ENCODE measurements around the gene APOA5.

APOA5 gene

GRCh38 chr11:116796548-116796947, 4.9 kb upstream of the APOA5 start:
- DNase-seq: no peak

- DNase-seq: no peak
These were observed 3.2 kb upstream of the APOA5 start for GRCh38 chr11:116794851-116795250.

- DNase-seq: peak; percentile 44 to 65
These were observed 2.1 kb upstream of the APOA5 start for GRCh38 chr11:116793772-116794097.

DNA sequence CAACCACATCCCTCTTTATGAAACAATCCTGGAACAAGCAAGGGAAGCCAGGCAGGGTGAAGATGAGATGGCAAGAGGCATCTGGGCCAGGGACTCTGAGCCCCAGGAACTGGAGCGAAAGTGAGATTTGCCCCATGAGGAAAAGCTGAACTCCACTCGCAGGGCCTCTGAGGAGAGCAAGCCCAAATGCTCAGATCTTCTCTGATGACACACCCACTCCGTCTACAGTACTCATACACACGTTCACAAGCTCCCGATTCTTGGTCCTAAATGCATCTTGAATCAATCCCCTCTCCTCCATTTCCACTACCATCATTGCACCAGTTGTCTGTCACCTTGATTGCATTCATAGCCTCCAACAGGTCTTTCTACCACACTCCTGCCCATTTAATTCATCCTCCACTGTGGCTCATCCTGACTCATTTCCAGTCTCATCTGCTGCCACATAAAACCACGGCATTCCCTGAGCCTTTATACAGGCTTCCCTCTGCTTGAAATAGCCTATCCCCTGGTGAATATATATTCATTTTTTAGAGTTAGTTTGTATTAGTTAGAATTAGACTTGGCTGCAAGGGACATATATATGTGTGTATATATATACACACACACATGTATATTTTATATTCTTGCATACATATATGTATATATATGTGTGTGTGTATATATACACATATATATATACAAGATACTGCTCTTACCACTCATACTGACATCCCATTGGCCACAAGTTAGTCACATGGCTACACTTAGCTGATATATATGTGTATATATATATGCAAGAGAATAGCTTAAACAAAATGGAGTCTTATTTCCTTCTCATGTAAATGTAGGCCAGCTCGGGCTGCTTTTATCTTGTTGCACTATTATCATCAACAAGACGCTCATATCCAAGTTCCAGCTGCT, 1.4 kb upstream of the APOA5 start:
- DNase-seq: peak; percentile 44 to 58

- DNase-seq: no peak
These were observed 627 bp upstream of the APOA5 start for GRCh38 chr11:116792144-116792868.

- peak; percentile 55 to 78 for DNase-seq
These were observed 472 bp downstream of the APOA5 start for GRCh38 chr11:116791002-116791812.

DNA sequence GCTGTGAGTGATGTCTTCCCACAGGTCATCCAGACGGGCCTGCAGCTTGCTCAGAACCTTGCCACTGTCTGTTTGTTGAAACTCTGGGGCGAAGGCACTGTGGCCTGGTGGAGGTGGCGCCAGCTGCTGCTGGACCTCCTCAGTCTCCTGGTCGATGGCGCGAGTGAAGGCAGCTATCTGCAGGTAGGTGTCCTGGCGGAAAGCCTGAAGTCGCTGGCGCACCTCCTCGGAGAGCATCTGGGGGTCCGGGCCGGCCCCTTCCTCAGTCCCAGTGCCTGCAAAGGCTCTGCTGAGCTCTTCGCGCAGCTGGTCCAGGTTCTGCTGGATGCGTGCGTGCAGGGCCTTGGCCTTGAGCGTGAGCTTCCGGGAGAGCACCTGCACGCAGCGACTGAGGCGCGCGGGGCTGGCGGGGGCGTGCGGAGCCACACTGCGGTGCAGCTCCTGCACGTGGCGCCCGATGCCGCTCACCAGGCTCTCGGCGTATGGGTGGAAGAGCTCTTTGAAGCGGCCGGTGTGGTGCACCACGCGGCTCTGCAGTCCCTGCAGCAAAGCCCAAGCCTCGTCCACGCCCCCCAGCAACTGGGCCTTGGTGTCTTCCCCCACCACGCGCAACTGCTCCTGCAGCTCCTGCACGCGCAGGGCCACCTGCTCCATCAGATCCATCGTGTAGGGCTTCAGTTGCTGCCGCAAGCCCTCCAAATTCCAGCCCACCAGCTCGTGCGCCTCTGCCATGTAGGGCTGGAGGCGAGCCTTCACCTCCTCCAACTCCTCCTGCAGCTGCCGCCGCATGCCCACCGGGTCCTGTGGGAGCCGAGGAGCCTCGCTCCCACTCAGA, 1.3 kb downstream of the APOA5 start:
- DNase-seq: no peak

GRCh38 chr11:116788975-116789374, 2.7 kb downstream of the APOA5 start:
- no peak for DNase-seq

DNA sequence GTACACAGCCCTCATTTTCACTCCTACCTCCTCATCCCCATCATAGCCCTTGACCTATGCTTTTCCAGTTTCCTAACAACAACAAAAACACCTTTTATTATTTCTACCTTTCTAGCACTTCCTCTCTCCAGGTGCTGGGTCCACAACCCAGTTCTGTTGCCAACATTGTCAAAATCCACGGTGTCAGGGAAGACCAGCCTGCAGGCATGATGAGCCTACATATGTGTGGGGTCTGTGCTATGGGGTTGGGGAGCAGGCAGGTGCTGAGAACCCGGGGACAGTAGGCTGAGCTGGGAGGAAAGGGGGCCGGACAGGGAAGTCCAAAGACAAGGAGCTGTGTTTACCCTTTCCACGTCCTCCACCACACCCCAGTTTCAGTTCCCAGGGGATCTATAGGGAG, 3.1 kb downstream of the APOA5 start:
- no peak for DNase-seq

- peak; percentile 74 to 81 for DNase-seq
These were observed 3.7 kb downstream of the APOA5 start, which contains the start of gene ZPR1 for GRCh38 chr11:116787786-116788486. Gene ZPR1 (minus strand): TSS chr11:116788023. CDS start chr11:116787990, 33 bp downstream.

- no peak for DNase-seq
These were observed 4.3 kb downstream of the APOA5 start for GRCh38 chr11:116787436-116787785.

GRCh38 chr11:116786966-116787365, 4.7 kb downstream of the APOA5 start:
- no peak for DNase-seq

- DNase-seq: no peak
These were observed 5.4 kb downstream of the APOA5 start for GRCh38 chr11:116786326-116786725.

DNA sequence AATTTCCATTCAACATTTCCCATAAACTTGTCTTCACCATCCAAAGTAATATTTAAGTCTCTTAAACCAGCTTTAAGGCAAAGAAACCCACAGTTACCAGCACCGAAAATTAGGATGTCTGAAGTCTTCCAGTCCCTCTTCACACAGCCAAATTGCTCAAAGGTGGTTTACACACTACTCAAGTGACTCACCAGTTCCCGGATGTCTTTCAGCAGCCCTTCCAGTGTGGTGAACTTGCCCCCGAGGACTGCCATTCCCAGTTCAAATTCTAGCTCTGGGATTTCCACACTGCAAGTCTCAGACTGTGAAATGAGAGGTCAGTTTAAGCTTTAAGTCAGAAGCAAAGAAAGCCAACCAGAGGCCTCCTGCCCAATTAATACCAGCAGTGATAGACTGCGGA, 9.0 kb downstream of the APOA5 start:
- DNase-seq: no peak

- no peak for DNase-seq
These were observed 13.1 kb downstream of the APOA5 start for GRCh38 chr11:116778556-116778955.

GRCh38 chr11:116777056-116777455, 14.6 kb downstream of the APOA5 start:
- no peak for DNase-seq

- DNase-seq: no peak
These were observed 15.1 kb downstream of the APOA5 start for GRCh38 chr11:116776522-116776984.

GRCh38 chr11:116775975-116776374, 15.7 kb downstream of the APOA5 start:
- no peak for DNase-seq

DNA sequence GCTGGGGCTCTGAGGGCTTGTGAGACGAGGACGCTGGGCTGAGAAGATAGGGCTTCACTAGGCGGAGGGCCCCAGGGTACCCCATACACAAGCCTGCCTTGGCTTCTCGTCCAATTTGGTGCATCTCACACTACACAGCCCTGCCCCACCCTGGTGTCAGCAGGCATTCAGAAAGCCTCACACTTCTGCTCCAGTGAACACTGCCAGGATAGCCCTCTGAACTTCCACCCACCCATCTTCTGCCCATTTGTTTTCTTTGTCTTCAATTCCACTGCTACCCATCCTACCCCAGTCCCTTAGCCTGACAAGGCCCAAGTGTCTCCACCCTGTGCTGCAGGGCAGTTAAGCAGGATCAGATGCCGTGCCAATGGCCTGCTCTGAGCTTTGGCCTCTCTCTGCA, 17.0 kb downstream of the APOA5 start:
- no peak for DNase-seq

DNA sequence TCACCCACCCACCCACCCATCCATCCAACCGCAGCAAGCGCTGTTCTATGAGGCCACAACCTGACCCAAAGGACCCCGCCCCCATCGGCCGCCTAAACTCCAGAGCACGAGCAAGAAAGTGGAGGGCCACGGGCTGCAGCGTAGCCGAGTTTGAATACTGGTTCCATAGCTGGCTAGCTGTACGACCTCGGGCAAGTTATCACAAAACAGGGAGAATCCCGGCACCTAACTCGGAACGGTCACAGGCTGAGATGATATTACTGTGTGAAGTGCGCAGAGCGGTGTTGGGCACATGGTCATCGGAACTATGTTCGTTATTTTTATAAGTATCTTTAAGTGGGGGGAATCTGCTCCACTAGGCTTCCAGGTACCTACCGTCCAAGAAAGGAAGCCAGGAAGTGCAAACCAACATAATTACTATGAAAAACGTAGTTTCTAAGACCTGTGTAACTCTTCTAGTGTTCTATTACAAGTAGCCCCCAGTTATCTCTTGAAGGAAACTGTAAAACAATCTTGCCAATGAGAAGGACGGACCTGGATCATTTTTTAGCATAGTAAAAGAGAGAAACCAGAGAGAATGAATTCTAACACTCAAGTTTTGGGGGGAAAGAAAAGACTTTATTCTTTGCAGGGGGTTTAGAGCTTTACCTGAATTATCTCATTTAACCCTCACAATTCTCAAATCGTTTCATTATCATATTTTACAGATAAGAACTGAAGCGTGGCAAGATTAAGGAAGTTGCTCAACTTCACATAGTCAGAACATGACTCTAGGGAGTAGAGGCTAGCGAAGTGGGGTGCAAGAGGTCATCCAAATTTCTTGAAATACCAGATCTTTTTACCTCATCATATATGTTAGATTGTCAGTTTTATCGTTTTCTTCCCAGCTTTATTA, 18.2 kb downstream of the APOA5 start:
- DNase-seq: peak; percentile 69 to 74

Measured in Kasumi-1 (cell line).